ENCODE measurements around the gene NDUFA13.

Gene NDUFA13

GRCh38 chr19:19489804-19490204 is 26.2 kb upstream of the NDUFA13 start:
- DNase-seq = no peak

- DNase-seq = peak; percentile 61
Observed at GRCh38 chr19:19490214-19490968, 25.6 kb upstream of the NDUFA13 start.

- DNase-seq = no peak
Observed at GRCh38 chr19:19491321-19492025, 24.6 kb upstream of the NDUFA13 start.

- DNase-seq = no peak
Observed at GRCh38 chr19:19492026-19492610, 23.9 kb upstream of the NDUFA13 start.

GRCh38 chr19:19493841-19494546 is 22.0 kb upstream of the NDUFA13 start:
- no peak for DNase-seq

GRCh38 chr19:19495614-19496603 is 20.1 kb upstream of the NDUFA13 start:
- DNase-seq = no peak

- no peak for DNase-seq
Observed at GRCh38 chr19:19498255-19498991, 17.6 kb upstream of the NDUFA13 start.

GRCh38 chr19:19499272-19499995 is 16.6 kb upstream of the NDUFA13 start:
- no peak for DNase-seq

GRCh38 chr19:19500975-19501644 is 14.9 kb upstream of the NDUFA13 start:
- DNase-seq = no peak

GRCh38 chr19:19501798-19502197 is 14.2 kb upstream of the NDUFA13 start:
- no peak for DNase-seq

GRCh38 chr19:19502281-19502680 is 13.7 kb upstream of the NDUFA13 start:
- DNase-seq = no peak

- no peak for DNase-seq
Observed at GRCh38 chr19:19502808-19503602, 13.0 kb upstream of the NDUFA13 start.

GRCh38 chr19:19504754-19505668 is 11.0 kb upstream of the NDUFA13 start:
- DNase-seq = no peak

- DNase-seq = no peak
Observed at GRCh38 chr19:19505669-19506326, 10.2 kb upstream of the NDUFA13 start.

GRCh38 chr19:19506592-19506991 is 9.4 kb upstream of the NDUFA13 start:
- no peak for DNase-seq

- no peak for DNase-seq
Observed at GRCh38 chr19:19507354-19507753, 8.7 kb upstream of the NDUFA13 start.

GRCh38 chr19:19508217-19508616 is 7.8 kb upstream of the NDUFA13 start:
- DNase-seq = no peak

GRCh38 chr19:19510432-19510831 is 5.6 kb upstream of the NDUFA13 start:
- no peak for DNase-seq
